Fibroblast of pulmonary artery (primary cell): Measurements from ENCODE around the gene CCND3.

Experiments used
- DNase-seq: peaks from one replicate; pipeline ENCODE4 v3.0.0-alpha.2; 2010; ENCODE audit warnings: low read depth
- H3K4me3 ChIP-seq: replicated peaks from 2 replicates; pipeline ENCODE4 v1.5.1; 2011; ENCODE audit warnings: low read depth, mild to moderate bottlenecking, control low read depth, low read length, moderate library complexity
- CTCF ChIP-seq: IDR thresholded peaks from 2 replicates; pipeline ENCODE4 v1.5.1; 2011; ENCODE audit warnings: mild to moderate bottlenecking, control low read depth, low read length, inconsistent platforms; ENCODE audit errors: missing control alignments

CCND3 gene

GRCh38 chr6:41941280-41942066 is at the start of gene CCND3:
Gene CCND3, minus strand, starts transcription at chr6:41941808. Its CDS starts 159 bp downstream, at chr6:41941649.
- TF ChIP-seq CTCF: no peak
- peak; percentile 91 for DNase-seq
- H3K4me3 ChIP-seq: peak within 1 kb of the TSS; percentile 93

- no peak for TF ChIP-seq CTCF
- DNase-seq: no peak
- no peak overlapping the region for H3K4me3 ChIP-seq
Measured at GRCh38 chr6:41986339-41986738, 44.7 kb upstream of the CCND3 start.

- TF ChIP-seq CTCF: no peak
Measured at GRCh38 chr6:41984623-41985022, 43.0 kb upstream of the CCND3 start.

GRCh38 chr6:41976794-41977484 is 35.3 kb upstream of the CCND3 start:
- DNase-seq: peak; percentile 72
- no peak overlapping the region for H3K4me3 ChIP-seq
- TF ChIP-seq CTCF: no peak

More at GRCh38 chr6:41984623-41985022, 43.0 kb upstream of the CCND3 start:
- no peak overlapping the region for H3K4me3 ChIP-seq
- DNase-seq: no peak

GRCh38 chr6:41975276-41975675 is 33.7 kb upstream of the CCND3 start:
- H3K4me3 ChIP-seq: no peak overlapping the region
- no peak for TF ChIP-seq CTCF
- DNase-seq: no peak

- DNase-seq: no peak
Measured at GRCh38 chr6:41974281-41974825, 32.7 kb upstream of the CCND3 start.

More at GRCh38 chr6:41974281-41974825, 32.7 kb upstream of the CCND3 start:
- TF ChIP-seq CTCF: no peak
- no peak overlapping the region for H3K4me3 ChIP-seq
